Stimulated activated CD8-positive, alpha-beta memory T cell treated with anti-CD3 and anti-CD28 coated beads, Interleukin-7, amount 100 ng/mL, for 1 hour (primary cell): ENCODE measurements around the gene CREBBP.

Source experiments
- DNase-seq, 2 donors: peaks; one replicate each; pipeline ENCODE4 v3.0.0-alpha.2; 2020; ENCODE audit warnings: low read depth in 2 of 2

CREBBP gene

GRCh38 chr16:3797904-3798811 is 82.4 kb downstream of the CREBBP start:
- no peak for DNase-seq

DNA sequence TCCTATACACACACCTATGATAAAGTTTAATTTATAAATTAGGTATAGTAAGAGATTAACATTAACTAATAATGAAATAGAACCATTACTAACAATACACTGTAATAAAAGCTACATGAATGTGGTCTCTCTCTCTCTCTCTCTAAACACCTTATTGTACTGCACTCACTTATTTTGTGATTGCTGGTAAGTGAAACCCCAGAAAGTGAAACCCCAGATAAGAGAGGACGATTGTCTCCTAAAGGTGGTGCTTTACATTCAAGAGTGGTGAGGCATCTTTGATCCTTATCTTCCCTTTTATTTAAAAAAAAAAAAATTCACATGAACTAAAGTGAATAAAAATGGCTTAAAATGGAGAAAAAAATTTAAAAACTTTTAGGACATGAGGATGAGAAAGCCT is 83.0 kb downstream of the CREBBP start:
- no peak for DNase-seq

- no peak for DNase-seq
Observed at GRCh38 chr16:3793161-3793576, 87.3 kb downstream of the CREBBP start.

DNA sequence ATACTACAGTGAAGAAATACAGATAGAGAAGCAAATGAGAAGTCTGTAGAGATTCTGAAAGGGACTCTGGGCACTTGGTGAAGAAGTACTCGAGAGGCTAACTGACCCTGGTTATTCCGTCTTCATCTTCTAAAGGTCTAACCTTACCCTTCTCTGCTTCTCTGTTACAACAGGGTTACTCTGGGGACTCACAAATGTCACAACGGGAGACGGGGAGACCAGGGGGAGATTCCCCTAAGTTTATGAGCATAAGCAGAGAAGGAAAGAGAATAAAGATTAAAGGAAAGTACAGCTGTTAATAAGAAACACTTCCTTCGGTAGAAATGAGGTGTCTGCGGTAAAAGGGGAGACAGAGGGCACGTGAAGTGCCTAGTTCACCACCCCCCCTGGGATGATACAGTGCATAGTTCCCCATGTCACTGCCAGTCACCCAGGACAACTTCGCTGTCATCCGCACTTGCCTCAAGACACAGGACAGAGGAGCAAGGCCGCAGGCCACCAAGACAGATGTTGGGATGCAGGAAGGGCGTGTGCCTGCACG is 88.0 kb downstream of the CREBBP start:
- DNase-seq = no peak

- DNase-seq = no peak
Observed at GRCh38 chr16:3791701-3792100, 88.8 kb downstream of the CREBBP start.

DNA sequence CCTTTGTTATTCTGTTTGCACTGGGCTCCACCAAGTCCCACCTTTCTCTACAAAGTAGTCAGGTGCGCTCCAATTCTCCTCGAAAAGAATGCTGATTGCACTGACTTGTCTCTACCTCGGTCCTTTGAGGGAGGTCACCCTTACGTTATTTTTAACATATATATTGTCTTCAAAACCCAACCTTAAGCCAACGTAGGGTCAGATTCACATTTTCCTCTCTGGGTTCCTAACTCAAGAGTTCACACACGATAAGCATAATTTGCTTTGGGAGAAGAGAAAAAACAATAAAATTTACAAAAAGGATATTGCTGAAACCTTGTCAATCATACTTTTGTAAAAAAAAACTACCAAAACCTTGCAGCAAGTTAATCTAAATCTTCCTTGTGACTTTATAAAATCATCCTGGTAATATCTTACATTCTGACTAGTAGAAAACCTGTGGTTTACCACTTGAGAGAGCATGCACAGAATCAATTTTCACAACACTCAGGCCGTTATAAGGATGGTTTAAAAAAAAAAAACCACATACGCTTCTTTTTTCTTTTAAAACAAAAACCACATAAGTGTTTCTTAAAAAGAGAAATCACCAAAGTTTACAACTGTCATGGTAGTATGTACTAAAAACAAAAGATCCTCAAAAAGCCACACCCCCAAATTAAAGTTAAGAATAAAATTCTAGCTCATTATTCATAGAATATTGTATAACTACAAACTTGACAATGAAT is 91.0 kb downstream of the CREBBP start:
- no peak for DNase-seq

DNA sequence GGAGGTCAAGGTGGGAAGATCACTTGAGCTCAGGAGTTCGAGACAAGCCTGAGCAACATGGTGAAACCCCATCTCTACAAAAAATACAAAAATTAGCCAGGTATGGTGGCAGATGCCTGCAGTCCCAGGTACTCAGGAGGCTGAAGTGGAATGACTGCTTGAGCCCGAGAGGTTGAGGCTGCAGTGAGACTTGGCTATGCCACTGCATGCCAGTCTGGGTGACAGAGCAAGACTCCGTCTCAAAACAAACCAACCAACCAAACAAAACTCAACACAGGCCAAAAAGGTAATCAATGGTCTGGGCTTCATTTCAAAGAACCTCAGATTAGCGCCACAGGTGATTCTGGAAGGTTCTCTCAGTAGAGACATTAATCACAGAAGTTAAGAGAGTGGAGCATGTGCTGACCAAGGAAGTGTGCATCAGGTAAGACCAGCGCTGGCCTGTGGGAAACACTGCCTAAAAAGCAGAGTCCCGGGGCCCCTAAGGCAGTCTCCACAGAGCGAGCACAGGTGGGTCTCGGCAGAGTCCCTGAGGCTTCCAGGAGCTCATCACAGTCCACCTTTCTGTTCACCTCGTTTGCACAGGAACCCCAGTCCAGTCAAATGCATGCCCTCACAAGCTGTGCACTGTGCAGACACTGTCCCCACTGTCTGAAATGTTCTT is 91.7 kb downstream of the CREBBP start:
- DNase-seq = no peak

DNA sequence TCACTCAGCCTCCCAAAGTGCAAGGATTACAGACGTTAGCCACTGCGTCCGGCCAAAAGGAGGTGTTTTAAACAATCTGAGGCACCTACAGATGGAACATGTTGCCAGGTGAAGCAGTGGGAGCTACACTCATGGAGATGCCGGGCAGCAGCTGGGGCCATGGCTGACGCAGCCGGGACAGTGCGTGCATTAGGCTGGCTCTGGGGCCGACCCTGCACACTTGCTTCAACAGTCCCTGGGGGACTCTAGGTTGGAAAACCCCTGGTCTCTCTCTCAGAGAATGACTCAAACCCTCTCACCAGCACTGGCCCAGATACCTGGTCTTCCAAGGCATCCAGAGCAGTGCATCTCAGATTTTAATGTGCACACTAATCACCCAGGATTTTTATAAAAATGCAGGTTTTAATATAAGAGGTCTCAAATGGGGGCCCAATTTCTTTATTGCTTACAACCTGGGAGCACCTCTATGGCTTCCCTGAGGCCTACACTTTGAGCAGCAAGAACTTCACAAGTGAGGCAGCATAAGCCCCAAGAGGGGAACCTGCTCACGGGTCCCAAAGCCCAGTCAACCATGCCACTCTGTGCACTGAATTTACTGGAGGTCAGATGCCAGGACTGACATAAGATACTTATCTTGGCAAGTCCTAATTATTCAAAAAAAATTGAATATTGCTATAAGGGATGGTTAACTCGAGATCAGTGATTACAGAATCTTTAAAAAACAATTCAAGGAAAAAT is 92.4 kb downstream of the CREBBP start:
- no peak for DNase-seq

- no peak for DNase-seq
Observed at GRCh38 chr16:3785413-3785812, 95.1 kb downstream of the CREBBP start.

GRCh38 chr16:3783516-3783915 is 97.0 kb downstream of the CREBBP start:
- DNase-seq = no peak

- DNase-seq = no peak
Observed at GRCh38 chr16:3782566-3782965, 97.9 kb downstream of the CREBBP start.

- no peak for DNase-seq
Observed at GRCh38 chr16:3781421-3781820, 99.1 kb downstream of the CREBBP start.

- no peak for DNase-seq
Observed at GRCh38 chr16:3780570-3780969, 99.9 kb downstream of the CREBBP start.

- no peak for DNase-seq
Observed at GRCh38 chr16:3776316-3776715, 104.2 kb downstream of the CREBBP start.

DNA sequence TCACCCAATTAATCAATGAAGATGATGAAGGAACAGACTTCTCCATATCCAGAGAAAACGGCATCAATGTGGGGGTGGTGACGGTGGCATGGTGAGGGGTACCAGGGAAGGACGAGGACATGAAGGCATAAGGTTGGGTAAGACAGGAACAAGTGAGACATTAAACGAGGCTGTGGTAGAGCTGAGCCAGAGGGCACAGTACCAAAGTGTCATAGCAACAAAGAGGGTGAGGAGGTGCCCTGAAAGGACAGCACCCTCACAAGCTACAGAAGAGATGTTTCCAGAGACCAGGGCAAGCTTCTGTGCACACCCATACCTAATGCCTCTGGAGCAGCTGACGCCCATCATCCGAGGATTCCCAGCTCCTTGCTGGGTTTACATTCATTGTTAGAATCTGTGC is 105.7 kb downstream of the CREBBP start:
- no peak for DNase-seq

DNA sequence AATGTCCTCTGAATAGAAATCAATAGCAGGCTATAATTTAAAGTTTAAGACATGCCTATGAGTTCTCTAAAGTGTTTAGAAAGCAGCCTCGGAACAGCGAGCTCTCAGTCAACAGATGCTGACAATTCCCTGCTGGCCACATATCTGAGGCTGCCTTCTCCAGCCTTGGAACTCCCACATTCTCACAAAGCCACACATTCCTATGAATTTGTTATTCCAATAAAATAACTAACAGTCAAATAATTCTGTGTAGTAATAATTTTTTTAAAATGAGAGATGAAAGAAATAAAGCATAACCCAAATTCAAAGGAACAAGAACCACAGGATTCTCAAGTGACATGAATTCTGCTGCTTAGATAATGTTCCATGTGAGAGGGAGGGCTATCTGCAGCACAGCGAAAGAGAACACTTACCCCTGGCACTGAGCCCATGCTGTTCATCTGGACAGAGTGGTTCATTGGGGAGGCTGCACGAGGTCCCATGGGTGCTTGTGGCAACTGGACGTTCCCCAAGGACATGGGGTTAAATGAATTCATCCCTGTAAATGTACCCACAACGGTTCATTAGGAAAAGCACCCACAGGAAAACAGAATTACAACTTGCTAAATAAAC is 106.3 kb downstream of the CREBBP start:
- no peak for DNase-seq

DNA sequence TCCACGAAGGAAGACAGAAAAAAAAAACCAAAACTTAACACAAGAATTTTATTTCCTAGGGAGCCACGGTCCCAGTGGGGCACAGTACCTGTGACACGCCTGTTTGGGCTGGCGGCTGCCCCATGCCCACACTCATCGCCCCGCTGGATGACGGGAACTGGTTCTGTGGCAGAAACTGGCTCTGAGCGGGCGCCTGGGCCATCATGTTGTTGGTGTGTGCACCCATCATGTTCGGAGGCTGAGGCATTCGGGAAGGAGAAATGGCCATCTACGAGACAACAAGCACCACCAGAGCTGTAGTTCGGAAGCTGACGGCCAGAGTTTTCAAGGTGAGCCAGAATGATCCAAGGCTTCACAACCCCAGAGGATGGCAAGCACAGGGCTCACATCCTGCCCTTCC is 106.8 kb downstream of the CREBBP start:
- DNase-seq = no peak

DNA sequence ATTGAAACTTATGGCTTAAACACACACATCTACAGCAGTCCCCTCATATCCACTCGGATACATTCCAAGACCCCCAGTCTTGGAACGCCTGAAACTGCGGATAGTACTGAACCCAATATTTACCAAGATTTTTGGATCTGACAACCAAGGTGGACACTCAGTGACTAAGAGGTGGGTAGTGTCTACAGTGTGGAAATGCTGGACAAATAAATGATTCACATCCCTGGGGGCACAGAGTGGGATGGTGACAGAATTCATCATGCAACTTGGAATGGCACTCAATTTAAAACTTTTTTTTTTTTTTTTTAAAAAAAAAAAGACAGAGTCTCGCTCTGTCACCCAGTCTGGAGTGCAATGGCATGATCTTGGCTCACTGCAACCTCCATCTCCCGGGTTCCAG is 109.0 kb downstream of the CREBBP start:
- DNase-seq = no peak

- no peak for DNase-seq
Observed at GRCh38 chr16:3770530-3770929, 110.0 kb downstream of the CREBBP start.

DNA sequence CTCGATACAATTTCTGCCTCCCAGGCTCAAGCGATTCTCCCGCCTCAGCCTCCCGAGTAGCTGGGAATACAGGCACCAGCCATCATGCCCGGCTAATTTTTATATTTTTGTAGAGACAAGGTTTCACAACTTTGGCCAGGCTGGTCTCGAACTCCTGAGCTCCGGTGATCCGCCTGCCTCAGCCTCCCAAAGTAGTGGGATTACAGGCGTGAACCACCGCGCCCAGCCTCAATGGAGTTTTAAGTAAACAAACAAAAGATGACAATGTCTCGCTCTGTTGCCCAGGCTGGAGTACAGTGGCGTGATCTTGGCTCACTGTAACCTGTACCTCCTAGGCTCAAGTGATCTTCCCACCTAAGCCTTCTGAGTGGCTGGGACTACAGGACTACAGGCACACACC is 110.6 kb downstream of the CREBBP start:
- DNase-seq = no peak

DNA sequence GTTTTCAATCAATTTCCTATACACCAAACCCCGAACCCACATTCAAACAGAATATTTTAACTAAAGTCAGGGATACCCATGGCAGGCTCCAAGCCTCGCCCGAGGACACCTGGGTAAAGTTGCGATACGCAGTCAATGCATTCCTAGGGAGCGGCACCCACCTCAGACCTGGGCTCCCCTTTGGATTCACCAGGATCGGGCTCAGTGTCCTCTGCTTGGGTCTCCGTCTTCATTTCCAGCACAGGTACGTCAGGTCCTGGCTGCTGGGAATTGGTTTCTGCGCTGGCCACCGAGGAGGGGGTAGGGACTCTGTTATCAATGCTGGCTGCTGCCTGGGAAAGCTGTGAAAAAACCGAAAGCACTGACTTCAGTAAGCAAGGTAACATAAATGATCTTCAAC is 111.5 kb downstream of the CREBBP start:
- no peak for DNase-seq
